OCI-LY1 (cell line): Measurements from ENCODE around the gene ASPSCR1.

ENCODE experiments used
- H2AFZ ChIP-seq: fragments of 200-600 bp; sonication (generic), shearing (Covaris generic); 2 replicates; pipeline ENCODE4 v1.6.0; 2014; ENCODE audit warnings: antibody characterized with exemption, mild to moderate bottlenecking, low read length
- H3F3A ChIP-seq: fragments of 200-600 bp; sonication (generic), shearing (Covaris generic); 2 replicates; pipeline ENCODE4 v1.6.0; 2014; ENCODE audit warnings: mild to moderate bottlenecking, antibody characterized with exemption, low read length, moderate library complexity; ENCODE audit not compliant: insufficient read depth
- H3K27ac ChIP-seq: fragments of 200-600 bp; sonication (generic); 2 replicates; pipeline ENCODE4 v1.5.1; 2014; ENCODE audit warnings: low read length, mixed run types, mild to moderate bottlenecking, low read depth; ENCODE audit not compliant: poor library complexity, severe bottlenecking
- H3K27me3 ChIP-seq: fragments of 200-600 bp; sonication (generic); 2 replicates; pipeline ENCODE4 v1.6.0; 2014; ENCODE audit warnings: antibody characterized with exemption, mild to moderate bottlenecking, low read length, moderate library complexity; ENCODE audit not compliant: insufficient read depth
- H3K36me3 ChIP-seq: fragments of 200-600 bp; sonication (generic); 2 replicates; pipeline ENCODE4 v1.6.1; 2014; ENCODE audit warnings: mild to moderate bottlenecking, antibody characterized with exemption, low read length, moderate library complexity, mixed read lengths; ENCODE audit not compliant: insufficient read depth
- H3K4me1 ChIP-seq: fragments of 200-600 bp; sonication (generic); 2 replicates; pipeline ENCODE4 v1.5.1; 2014; ENCODE audit warnings: mild to moderate bottlenecking, low read length, moderate library complexity; ENCODE audit not compliant: insufficient read depth, severe bottlenecking
- H3K4me2 ChIP-seq: fragments of 200-600 bp; sonication (generic), shearing (Covaris generic); 2 replicates; pipeline ENCODE4 v1.6.1; 2014; ENCODE audit warnings: low read length
- H3K4me3 ChIP-seq: fragments of 200-600 bp; sonication (generic); 2 replicates; pipeline ENCODE4 v1.5.1; 2014; ENCODE audit warnings: low read length, low read depth, mild to moderate bottlenecking, mixed read lengths; ENCODE audit not compliant: poor library complexity, severe bottlenecking
- H3K79me2 ChIP-seq: fragments of 200-600 bp; shearing (Covaris generic); 2 replicates; pipeline ENCODE4 v1.6.1; 2016; ENCODE audit warnings: mixed run types, low read length, mixed read lengths; ENCODE audit not compliant: insufficient read depth
- H3K9ac ChIP-seq: fragments of 200-600 bp; sonication (generic), shearing (Covaris generic); 2 replicates; pipeline ENCODE4 v1.6.1; 2014; ENCODE audit warnings: mild to moderate bottlenecking, low read length, mixed read lengths
- H3K9me2 ChIP-seq: fragments of 200-600 bp; sonication (generic), shearing (Covaris generic); 2 replicates; pipeline ENCODE4 v1.6.1; 2014; ENCODE audit warnings: low read depth, mild to moderate bottlenecking, low read length, mixed read lengths
- H3K9me3 ChIP-seq: fragments of 200-600 bp; shearing (Covaris generic); 2 replicates; pipeline ENCODE4 v1.6.1; 2014; ENCODE audit warnings: low read length, mixed read lengths
- H4K20me1 ChIP-seq: fragments of 200-600 bp; sonication (generic), shearing (Covaris generic); 2 replicates; pipeline ENCODE4 v1.6.0; 2016; ENCODE audit warnings: mild to moderate bottlenecking, low read length; ENCODE audit not compliant: insufficient read depth
- CTCF ChIP-seq: fragments of 200-600 bp; sonication (generic), shearing (Covaris generic); IDR thresholded peaks from 2 replicates; pipeline ENCODE4 v1.5.1; 2017; ENCODE audit warnings: mild to moderate bottlenecking, antibody characterized with exemption, low read length, moderate library complexity, mixed read lengths
- EZH2 ChIP-seq: fragments of 200-600 bp; sonication (generic), shearing (Covaris generic); IDR thresholded peaks from 2 replicates; pipeline ENCODE4 v1.8.0; 2017; ENCODE audit warnings: borderline replicate concordance, mixed run types, mild to moderate bottlenecking, antibody characterized with exemption, low read length, moderate library complexity, mixed read lengths

The ASPSCR1 gene

GRCh38 chr17:81998212-81998611 lies 20.8 kb downstream of the ASPSCR1 start:
- TF ChIP-seq EZH2 (no peak), CTCF (no peak)
- Histone ChIP-seq H4K20me1 (no peaks in the 10 kb centered on the region), H3K79me2 (no peaks in the 10 kb centered on the region), H3K27ac (no peak overlapping the region), H3K4me1 (no peaks in the 10 kb centered on the region), H3K4me2 (no peak overlapping the region), H3K36me3 (no peaks in the 10 kb centered on the region), H3K27me3 (no peaks in the 10 kb centered on the region), H3K9me2 (no peaks in the 10 kb centered on the region), H3K4me3 (no peak overlapping the region), H2AFZ (no peak overlapping the region), H3K9ac (no peak overlapping the region), H3K9me3 (no peaks in the 10 kb centered on the region), H3F3A (no peaks in the 10 kb centered on the region)

GRCh38 chr17:81998691-81999438 lies 21.4 kb downstream of the ASPSCR1 start:
- no peak overlapping the region for H3K4me2 ChIP-seq
- H3K79me2 ChIP-seq = no peaks in the 10 kb centered on the region
- no peaks in the 10 kb centered on the region for H3K36me3 ChIP-seq
- TF ChIP-seq CTCF = no peak
- no peak for TF ChIP-seq EZH2
- H3K4me3 ChIP-seq = no peak overlapping the region
- H3K9me2 ChIP-seq = no peaks in the 10 kb centered on the region
- H3K9ac ChIP-seq = no peak overlapping the region
- H3K27ac ChIP-seq = no peak overlapping the region
- no peaks in the 10 kb centered on the region for H3K27me3 ChIP-seq
- no peaks in the 10 kb centered on the region for H3K9me3 ChIP-seq
- no peaks in the 10 kb centered on the region for H3F3A ChIP-seq
- no peaks in the 10 kb centered on the region for H4K20me1 ChIP-seq
- no peaks in the 10 kb centered on the region for H3K4me1 ChIP-seq
- no peak overlapping the region for H2AFZ ChIP-seq

- Histone ChIP-seq H3K36me3 (no peaks in the 10 kb centered on the region), H3F3A (no peaks in the 10 kb centered on the region), H4K20me1 (no peaks in the 10 kb centered on the region), H3K9me2 (no peaks in the 10 kb centered on the region), H3K9me3 (no peaks in the 10 kb centered on the region), H3K27ac (no peak overlapping the region), H3K4me3 (no peak overlapping the region), H3K4me2 (no peak overlapping the region), H3K27me3 (no peaks in the 10 kb centered on the region), H2AFZ (no peak overlapping the region), H3K79me2 (no peaks in the 10 kb centered on the region), H3K9ac (no peak overlapping the region), H3K4me1 (no peaks in the 10 kb centered on the region)
- no peak for TF ChIP-seq EZH2
- no peak for TF ChIP-seq CTCF
These were observed 22.2 kb downstream of the ASPSCR1 start for GRCh38 chr17:81999587-81999975.
